ENCODE measurements around the gene ACACB.

Gene ACACB

GRCh38 chr12:109105176-109105575 is 11.2 kb upstream of the ACACB start:
- no peak for DNase-seq (ENCODE audit: low read depth)
- TF ChIP-seq, protein P1, sequence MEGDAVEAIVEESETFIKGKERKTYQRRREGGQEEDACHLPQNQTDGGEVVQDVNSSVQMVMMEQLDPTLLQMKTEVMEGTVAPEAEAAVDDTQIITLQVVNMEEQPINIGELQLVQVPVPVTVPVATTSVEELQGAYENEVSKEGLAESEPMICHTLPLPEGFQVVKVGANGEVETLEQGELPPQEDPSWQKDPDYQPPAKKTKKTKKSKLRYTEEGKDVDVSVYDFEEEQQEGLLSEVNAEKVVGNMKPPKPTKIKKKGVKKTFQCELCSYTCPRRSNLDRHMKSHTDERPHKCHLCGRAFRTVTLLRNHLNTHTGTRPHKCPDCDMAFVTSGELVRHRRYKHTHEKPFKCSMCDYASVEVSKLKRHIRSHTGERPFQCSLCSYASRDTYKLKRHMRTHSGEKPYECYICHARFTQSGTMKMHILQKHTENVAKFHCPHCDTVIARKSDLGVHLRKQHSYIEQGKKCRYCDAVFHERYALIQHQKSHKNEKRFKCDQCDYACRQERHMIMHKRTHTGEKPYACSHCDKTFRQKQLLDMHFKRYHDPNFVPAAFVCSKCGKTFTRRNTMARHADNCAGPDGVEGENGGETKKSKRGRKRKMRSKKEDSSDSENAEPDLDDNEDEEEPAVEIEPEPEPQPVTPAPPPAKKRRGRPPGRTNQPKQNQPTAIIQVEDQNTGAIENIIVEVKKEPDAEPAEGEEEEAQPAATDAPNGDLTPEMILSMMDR (IDR thresholded peaks at IDR 0.05; ENCODE audit: low read length, missing control alignments) = no peak
- H3K4me3 ChIP-seq (replicated peaks; ENCODE audit: low read depth, low read length) = no peak overlapping the region

DNA sequence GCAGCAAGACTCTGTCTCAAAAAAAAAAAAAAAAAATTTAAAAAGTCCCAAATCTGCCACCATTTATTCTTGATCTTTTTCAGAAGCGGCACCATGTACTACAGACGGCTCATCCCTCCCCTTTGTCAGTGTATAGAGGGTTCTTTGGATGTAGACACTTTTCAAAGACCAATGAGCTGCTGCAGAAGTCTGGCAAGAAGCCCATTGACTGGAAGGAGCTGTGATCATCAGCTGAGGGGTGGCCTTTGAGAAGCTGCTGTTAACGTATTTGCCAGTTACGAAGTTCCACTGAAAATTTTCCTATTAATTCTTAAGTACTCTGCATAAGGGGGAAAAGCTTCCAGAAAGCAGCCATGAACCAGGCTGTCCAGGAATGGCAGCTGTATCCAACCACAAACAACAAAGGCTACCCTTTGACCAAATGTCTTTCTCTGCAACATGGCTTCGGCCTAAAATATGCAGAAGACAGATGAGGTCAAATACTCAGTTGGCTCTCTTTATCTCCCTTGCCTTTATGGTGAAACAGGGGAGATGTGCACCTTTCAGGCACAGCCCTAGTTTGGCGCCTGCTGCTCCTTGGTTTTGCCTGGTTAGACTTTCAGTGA is 6.5 kb upstream of the ACACB start:
- no peak overlapping the region for H3K4me3 ChIP-seq (replicated peaks; ENCODE audit: low read depth, low read length)
- no peak for DNase-seq (ENCODE audit: low read depth)
- TF ChIP-seq, protein P1 (IDR thresholded peaks at IDR 0.05; ENCODE audit: low read length, missing control alignments) = no peak

DNA sequence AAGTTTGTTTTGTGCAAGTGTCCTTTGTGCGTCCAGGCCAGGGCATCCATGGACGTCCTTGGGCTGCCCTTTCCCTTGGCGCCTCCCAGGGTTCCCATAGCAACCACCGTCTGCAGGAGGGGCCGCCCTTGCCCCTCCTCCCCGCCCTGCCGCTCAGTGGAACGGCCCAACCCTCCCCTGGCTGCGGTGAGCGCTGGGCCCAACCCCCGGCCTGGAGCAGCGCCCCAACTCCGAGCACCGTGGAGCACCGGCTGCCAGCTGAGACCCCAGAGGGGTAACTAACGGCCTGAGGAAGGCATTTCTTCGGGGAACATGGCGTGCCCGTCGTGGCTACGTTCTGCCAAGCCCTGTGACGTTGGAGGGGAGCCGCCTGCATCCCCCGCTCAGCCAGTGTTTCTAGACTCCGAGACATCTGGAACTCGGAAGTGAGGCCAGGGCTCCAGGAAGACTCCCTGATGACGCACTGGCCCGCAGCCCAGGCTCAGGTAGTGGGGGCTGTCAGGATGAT is 5.3 kb upstream of the ACACB start:
- TF ChIP-seq, protein P1 (IDR thresholded peaks at IDR 0.05; ENCODE audit: low read length, missing control alignments) = no peak
- peak; percentile 86 for DNase-seq (ENCODE audit: low read depth)
- H3K4me3 ChIP-seq (replicated peaks; ENCODE audit: low read depth, low read length) = peak overlapping the region; percentile 60

- no peak for DNase-seq (ENCODE audit: low read depth)
- no peak overlapping the region for H3K4me3 ChIP-seq (replicated peaks; ENCODE audit: low read depth, low read length)
- TF ChIP-seq, protein P1 (IDR thresholded peaks at IDR 0.05; ENCODE audit: low read length, missing control alignments) = no peak
Measured at GRCh38 chr12:109112720-109113465, 3.5 kb upstream of the ACACB start.

DNA sequence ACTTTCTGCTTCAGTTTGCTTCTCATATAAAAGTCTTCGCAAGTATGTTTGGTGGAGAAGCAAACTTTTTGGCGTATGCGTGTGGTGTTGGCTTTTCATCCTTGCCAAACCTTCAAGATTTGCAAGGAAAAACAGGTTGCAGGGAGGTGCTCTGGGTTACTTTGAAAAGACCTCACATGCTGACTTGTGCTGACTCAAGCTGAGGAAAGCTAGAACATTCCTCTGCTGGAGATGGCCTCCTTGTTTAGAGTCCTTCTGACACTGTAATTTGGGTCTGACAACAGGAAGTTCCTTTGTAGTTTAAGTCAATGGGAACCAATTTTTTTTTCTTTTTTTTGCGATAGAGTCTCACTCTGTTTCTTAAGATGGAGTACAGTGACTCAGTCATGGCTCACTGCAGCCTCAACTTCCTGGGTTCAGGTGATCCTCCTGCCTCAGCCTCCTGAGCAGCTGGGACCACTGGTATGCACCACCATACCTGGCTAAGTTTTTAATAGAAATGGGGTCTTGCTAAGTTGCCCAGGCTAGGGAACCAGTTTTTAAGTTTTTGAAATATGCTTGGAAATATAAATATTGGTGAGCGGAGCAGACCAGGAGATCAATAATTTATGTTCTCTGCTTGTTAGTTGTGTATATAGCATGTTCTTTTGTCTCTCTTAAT is 2.6 kb upstream of the ACACB start:
- H3K4me3 ChIP-seq (replicated peaks; ENCODE audit: low read depth, low read length) = no peak overlapping the region
- peak; percentile 21 for DNase-seq (ENCODE audit: low read depth)
- TF ChIP-seq, protein P1 (IDR thresholded peaks at IDR 0.05; ENCODE audit: low read length, missing control alignments) = no peak

GRCh38 chr12:109114644-109115043 is 1.7 kb upstream of the ACACB start:
- DNase-seq (ENCODE audit: low read depth) = no peak
- TF ChIP-seq, protein P1 (IDR thresholded peaks at IDR 0.05; ENCODE audit: low read length, missing control alignments) = no peak
- H3K4me3 ChIP-seq (replicated peaks; ENCODE audit: low read depth, low read length) = no peak overlapping the region

Measured in fibroblast of pulmonary artery (primary cell).